Measurements from ENCODE around the gene NR2C1.

The NR2C1 gene

DNA sequence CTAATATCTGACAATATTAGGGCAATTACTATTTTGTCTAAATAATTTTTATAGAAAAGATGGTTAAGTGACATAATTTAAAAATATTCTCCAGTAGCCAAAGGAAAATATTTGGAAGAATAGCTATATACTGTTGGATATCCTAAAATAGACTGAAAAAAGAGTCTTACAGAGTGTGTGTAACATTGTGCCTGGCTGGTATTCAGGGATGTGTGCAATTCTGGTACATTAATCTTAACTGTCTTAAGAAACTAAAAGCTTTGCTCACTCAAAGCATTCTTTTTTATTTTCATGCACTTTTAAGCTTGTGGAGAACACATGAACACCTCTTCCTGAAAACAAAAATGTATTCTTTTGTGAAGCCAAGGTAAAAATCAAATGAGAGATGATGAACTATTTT lies 10.1 kb upstream of the NR2C1 start:
- DNase-seq: no peak

DNA sequence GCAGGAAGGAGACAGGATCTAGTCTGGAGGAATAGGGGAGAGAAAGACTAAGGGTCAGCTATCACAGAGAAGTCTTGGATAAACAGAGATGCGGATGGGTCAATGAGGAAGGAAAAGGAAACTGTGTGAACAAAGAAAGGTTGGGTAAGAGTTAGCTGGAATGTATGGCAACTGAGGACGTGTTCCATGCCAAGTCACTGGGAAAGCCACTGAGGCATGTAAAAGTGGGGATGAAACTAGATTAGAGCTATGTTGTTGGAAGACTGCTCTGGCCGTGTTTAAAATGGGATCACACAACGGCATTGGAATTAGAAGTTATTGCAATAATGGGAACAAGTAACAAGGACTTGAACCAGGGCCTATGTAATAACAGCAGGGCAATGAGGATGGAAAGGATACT lies 3.9 kb upstream of the NR2C1 start:
- DNase-seq: no peak

DNA sequence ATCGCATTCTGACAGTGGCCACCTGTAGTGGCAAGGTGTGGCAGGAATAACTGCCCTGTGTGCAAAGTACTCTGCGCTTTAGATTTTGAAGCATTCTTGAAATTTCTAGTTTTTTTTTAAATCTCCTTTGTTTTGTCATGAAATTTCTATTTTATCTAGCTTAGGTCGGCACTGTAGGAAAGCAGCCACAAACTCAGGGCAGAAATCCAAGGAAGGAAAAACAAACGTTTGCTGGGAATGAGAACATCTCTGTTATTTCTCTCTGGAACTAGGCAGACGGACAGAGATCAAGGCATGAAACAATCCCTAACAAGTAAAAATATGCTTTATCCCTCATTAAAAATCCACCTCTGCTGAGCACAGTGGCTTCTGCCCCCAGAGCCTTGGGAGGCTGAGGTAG lies 1.3 kb upstream of the NR2C1 start:
- DNase-seq: no peak

DNA sequence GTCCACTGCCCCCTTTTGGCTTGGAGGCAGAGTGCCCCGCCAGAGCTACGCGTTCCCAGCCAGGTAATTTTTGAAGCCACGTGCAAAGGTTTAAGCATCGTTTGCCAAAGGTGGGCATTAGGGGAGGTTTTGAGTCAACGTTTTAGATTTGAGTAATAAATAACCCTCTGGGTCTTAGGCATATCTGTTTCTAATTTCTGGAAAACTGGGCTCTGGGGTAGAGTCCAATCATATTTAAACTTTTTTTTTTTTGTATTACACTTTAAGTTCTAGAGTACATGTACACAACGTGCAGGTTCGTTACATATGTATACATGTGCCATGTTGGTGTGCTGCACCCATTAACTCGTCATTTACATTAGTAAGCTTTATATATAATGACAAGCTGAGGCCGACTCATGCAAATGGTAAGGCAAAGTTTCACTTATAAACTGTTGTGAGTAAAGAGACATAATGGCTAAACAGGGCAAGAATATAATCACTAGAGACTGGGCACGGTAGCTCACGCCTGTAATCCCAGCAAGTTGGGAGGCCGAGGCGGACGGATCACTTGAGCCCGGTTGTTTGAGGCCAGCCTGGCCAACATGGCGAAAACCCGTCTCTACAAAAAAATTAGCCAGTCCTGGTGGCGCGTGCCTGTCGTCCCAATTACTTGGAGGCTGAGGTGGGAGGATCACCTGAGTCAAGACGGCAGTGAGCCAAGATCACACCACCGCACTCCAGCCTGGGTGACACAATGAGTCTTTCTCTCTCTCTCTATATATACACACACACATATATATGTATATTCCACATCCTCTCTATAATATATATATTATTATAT lies 491 bp upstream of the NR2C1 start:
- DNase-seq: no peak

DNA sequence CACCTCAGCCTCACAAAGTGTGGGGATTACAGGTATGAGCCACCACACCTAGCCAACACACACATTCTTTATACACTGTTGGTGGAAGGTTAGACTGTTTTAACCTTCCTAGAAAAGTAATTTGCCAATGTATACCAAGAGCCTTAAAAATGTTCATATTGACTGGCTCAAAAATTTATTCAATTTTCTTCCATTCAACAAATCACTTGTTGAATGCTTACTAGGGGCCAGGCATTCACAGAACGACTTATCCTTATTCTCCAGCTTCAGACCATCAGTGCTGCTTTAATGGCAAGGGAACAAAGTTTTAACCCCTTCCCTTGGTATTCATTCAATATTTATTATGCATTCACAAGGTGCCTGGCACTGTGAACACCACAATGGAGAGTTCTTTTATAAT lies 3.0 kb downstream of the NR2C1 start:
- DNase-seq: no peak

DNA sequence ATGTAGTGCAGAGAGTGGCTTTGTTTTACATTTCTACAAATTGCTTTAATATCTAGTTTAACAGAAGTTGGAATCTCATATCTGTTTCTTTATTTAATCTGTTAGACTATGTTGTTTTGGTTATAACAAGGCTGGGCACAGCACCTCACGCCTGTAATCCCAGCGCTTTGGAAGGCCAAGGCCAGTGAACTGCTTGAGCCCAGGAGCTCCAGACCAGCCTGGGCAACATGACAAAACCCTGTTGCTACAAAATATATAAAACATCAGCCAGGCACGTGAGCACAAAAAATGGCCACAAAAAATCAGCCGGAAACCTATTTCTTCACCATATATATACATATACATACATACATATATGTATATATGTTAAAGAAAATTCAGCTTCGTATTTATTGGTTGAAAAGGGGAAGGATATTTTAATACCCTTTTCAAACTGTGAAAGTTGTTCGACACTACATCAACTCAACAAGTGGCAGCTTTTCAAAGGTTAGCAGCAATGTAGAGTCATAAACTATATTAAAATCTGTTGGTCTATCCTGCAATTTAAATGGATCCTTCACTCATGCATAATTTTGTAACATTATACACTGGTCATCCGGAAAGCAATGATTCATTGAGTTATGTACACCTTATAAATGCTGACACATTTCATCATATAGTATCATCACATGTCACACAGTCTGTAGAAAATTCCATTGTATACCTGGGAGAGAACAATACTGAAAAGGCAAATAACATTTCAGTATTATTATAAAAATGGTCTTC lies 7.1 kb downstream of the NR2C1 start:
- no peak for DNase-seq

DNA sequence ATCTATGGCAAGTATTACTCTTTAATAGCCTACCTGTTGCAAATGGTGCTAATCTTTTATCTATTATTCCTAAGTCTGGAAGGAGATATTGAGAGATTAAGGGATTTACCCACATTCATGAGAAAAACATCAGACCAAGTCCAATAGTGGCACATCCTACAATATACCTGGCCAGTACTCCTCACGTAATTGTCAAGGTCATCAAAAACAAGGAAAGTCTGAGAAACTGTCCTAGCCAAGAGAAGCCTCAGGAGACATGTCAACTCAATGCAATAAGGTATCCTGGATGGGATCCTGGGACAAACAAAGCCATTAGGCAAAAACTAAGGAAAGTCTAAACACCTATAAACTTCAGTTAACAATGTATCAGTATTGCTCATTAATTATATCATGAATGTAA lies 12.5 kb downstream of the NR2C1 start:
- DNase-seq: no peak

DNA sequence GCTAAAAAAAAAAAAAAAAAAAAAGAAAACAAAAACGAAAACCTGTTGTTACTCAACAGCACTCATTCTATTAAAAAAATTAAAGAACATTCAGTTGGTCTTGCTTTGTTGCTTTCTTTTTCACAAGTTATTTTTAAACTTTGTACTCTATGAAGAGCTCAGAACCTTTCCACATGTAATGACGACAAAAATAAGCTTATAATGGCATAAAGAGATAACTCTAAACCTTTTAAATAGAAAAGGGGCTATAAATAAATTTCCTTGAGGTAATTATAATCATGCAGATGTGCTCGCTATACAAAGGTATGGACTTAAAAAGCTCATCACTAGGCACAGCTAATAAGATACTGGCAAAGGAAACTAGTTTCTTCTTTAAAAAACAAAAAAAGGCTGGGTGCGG lies 13.4 kb downstream of the NR2C1 start:
- DNase-seq: no peak

DNA sequence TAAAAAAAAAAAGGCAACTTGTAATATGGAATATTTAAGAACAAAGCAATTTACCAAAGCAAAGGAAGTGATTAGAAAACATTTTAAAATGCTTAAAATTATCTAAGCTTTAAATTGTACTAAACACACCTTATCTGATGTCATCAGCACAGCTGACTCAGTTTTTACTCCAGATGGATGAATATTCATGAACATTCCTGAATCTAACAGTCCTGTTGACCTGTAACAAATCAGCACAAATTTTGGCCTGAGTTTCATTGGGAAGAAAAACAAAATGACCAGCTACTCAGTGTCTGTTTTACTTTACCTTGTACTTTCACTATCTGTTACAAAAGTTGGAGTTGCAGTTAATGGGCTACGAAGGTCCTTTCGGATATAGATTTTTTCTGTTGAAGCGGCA lies 16.0 kb downstream of the NR2C1 start:
- DNase-seq: no peak

DNA sequence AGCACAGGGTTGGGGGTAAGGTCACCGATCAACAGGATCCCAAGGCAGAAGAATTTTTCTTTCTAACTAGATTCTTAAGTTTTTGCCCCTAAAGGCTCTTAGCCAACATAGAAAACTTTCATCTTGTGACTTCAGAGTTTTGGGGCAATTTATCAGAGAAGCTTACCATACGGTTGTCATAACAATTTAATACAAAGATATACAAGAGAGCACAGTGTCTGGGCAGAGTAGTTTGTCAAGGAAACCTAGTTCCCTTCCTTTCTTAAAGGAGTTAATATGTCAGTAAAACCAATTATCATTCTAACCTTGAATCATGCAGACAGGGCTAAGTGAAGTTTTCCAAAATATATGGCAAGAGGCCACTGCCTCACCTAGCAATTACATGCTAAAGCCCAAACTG lies 18.4 kb downstream of the NR2C1 start:
- no peak for DNase-seq

DNA sequence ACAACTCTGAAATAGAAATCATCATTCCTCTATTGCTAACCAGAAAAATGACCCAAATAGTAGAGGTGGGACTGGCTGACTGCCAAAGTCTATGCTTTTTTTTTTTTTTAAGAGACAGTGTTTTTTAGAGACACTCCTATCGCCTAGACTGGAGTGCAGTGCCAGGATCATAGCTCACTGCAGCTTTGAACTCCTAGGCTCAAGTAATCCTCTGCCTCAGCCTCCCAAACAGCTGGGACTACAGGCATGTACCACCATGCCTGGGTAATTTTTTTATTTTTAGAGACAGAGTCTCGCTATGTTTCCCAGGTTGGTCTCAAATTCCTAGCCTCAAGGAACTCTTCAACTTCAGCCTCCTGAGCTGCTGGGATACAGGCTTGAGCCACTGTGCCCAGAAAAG lies 19.2 kb downstream of the NR2C1 start:
- no peak for DNase-seq

DNA sequence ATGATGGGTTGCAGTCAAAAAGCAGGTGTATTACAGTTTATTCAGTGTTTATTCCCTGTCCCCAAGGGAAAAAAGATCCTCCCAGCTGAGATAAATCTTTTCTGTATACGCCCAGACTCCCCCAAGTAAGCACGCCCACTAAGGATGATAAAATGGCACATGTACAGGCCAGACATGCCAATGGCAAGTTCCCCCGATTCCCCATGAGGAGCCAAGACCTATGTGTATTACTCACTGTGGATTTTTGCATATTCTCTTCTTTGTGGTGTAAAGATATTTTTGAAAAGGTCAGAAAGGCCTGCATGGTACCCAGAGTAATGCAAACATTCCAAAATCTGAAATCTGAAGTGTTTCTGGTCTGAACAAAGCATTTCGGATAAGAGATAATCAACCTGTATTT lies 22.2 kb downstream of the NR2C1 start:
- no peak for DNase-seq

DNA sequence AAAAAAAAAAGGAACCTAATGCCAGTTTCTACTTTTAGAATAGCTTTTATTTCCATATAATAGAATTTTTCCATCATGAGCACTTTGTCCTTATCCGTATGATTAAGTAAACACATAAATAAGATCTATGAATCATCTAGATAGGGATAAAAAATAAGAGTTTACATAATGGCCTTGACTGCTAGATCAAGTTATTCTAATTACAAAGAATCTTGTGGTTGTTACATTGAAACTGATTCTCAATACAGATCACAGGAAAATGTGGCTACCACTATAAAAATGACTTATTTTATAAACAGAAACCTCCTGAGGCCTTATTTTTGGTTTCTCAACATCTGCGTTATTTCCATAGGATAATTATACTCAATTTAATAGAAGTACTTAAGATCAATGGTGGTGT lies 35.5 kb downstream of the NR2C1 start:
- no peak for DNase-seq

DNA sequence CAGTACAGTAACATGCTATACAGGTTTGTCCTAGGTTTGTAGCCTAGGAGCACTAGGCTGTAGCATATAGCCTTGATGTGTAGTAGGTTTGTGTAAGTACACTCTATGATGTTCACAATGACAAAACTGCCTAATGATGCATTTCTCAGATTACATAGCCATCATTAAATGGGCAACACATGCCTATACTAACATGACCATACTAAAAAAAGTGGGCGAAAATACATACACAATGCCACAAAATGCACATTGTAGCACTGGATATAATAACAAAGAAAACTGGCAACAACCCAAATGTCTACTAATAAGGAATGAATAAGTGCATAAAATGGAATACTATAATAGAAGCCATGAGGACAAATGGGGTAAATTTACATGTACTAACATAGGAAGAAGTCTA lies 38.7 kb downstream of the NR2C1 start:
- no peak for DNase-seq

DNA sequence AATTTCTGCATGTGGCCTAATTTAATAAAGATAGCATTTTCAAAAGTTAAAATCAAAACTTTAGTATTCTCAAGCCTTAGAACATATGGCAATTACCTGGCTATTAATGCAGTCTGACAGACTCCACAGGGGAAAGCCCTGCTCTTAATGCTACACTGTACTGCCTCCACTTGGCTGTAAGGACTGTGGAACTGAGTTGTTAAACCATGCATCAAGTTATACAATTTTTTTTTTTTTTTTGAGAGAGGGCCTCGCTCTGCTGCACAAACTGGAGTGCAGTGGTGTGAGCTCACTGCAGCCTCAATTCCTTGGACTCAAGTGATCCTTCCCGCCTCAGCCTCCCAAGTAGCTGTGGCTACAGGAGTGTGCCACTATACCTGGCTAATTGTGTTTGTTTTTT lies 50.9 kb downstream of the NR2C1 start:
- no peak for DNase-seq

DNA sequence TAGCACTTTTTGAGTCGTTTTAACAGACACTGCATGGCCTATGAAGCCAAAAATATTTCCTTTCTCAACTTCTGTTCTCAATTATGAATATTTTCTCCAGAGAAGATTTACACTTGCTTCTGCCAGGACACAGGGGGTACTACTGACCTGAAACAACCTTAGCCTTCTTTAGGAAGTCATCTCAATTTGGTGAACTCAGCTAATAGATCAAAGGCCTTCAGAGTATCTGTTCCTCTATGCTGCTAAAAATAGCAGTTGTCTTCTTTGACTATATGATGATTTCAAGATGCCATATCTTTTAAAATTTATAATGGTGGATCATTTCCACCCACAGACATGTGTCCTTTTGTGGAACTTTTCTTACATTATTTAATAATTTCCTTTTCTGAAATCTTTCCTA lies 55.9 kb downstream of the NR2C1 start:
- DNase-seq: no peak

DNA sequence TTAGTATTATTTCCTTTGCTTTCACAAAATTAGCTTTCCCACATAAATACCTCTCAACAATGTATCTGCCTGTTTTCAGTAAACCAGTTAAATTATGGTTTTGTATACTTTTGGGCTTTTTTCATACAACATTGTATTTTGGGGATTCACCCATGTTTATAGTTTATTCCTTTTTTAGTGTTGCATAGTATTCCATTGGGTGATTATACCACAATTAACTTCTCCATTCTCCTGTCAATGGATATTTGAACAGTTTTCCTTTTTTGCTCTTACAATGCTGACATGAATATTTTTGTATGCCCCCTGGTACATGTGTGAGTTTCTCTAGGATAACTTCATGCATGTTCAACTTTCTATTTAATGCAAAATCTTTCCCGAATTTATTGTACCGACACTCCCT lies 57.3 kb downstream of the NR2C1 start:
- no peak for DNase-seq

DNA sequence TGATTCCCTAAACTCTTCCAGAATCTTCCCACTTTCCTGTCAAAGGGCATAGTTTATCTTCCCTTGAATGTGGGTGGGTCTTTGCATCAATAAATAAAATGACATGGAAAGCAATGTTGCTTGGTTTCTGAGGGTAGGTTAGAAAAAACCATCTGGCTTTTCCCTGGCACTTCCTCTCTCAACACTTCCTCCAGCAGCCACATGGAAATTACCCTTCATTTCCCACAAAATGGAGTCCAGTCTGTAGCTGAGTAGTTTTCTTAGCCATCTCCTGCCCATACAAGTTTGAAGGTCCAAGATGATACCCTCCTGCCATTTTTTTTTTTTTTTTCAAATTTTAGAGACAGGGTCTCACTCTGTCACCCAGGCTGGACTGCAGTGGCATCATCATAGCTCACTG lies 58.9 kb downstream of the NR2C1 start:
- DNase-seq: no peak

DNA sequence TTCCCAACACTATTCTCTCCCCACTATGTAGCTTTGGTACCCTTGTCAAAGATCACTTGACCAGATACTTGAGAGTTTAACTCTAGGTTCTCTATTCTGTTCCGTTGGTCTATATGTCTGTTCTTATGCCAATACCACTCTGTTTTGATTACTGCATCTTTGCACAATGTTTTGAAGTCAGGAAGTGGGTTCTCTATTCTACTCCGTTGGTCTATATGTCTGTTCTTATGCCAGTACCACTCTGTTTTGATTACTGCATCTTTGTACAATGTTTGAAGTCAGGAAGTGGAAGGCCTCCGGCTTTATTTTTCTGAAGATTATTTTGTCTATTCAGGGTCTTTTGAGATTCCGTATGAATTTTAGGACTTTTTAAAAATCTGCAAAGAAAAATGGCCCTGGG lies 67.2 kb downstream of the NR2C1 start:
- no peak for DNase-seq

DNA sequence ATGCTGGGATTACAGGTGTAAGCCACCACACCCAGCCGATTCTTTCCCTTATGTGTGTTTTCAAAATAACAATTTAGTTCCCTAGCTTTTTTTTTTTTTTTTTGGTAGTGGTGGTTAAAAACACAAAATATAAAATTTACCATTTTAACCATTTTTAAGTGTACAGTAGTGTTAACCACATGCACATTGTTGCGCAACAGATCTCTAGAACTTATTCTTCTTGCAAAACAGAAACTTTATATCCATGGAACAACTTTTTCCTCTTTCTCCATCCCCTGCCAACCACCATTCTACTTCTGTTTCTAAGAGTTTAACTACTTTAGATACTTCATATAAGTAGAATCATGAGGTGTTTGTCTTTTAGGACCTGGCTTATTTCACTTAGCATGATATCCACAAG lies 68.8 kb downstream of the NR2C1 start:
- no peak for DNase-seq

DNA sequence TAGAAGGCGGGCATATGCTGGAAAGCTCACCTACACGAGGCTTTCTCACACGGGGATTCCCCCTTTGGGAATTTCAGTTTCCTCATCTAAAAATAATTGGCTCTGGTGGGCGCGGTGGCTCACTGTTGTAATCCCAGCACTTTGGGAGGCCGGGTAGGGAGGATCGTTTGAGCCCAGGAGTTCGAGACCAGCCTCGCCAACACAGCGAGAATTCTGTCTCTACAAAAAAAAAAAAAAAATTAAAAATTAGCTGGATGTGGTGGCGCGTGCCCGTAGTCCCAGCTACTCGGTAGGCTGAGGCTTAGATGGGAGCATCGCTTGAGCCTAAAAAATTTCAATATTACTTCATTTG lies 69.5 kb downstream of the NR2C1 start:
- DNase-seq: no peak

DNA sequence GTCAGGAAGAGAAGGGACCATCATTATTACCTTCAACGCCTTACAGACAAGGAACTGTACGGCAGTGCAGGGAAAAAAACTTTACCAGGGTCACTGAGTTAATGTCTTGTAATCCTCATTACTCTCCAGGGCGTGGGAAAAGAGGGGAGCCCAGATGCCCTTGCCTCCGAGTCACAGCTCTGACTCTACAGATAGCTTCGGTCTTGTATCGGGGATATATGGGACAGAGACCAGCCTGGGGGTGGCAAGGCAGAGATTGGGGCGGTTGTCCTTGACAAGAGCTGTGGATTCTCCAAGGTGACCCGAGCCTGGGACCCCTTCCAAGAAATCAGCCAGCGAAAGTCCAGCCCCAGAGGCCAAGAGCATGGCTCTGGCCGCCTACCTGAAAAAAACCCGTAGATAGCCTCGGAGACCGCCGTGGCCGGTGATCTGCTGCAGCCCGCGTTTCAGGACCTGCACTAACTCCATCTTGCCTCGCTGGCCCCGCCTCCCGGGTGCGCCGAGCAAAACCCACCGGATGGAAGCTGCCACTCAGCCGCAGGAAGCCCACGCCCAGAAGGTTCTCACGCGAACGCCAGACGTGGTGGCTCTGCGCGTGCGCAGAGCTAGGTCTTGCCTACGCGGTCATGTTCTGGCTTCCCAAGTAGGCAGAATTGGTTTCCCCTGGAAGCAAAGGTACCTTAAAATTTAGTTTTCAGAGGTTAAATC lies 70.1 kb downstream of the NR2C1 start, which contains the start of gene NDUFA12:
Gene NDUFA12, minus strand, starts transcription at position 485 of the 708 bp plus-strand sequence. Its CDS starts 17 bp downstream, at position 468.
- peak; percentile 72 to 90 (median 86) for DNase-seq

DNA sequence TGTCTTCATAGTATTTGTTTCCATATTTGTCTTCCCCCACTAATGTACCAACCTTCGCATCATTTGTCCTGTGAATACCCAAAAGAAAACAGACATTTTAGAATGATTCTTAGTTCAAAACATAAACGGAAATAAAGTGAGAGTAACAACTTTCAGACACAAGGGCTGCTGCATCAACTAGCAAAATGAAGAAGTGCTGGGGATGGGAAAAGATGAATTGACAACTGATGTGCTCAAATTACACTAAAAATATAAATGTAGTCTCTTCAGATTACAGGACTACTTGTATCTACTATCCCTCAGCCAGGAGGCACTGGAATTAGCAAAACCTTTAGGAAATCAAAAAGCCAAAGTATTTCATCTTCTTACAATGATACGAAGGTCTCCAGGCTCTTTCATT lies 70.7 kb downstream of the NR2C1 start:
- DNase-seq: no peak

DNA sequence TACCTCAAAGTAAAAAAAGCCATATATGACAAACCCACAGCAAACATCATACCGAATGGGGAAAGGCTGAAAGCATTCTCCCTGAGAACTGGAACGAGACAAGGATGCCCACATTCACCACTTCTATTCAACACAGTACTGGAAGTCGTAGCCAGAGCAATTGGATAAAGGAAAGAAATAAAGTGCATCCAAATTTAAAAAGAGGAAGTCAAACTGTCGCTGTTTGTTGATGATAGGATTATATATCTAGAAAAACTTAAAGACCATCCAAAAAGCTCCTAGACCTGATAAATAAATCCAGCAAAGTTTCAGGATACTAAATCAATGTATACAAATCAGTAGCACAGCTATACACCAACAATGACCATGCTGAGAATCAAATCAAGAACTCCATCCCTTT lies 75.1 kb downstream of the NR2C1 start:
- DNase-seq: no peak
